ENCODE results near the gene CPA4. TPM values are rescaled to one million over a fixed set of nuclear protein-coding genes. Genes with fewer than 3 reads are reported as not detected.

Gene CPA4
- total and polyA plus RNA-seq, 2 experiments from 2014 or later, result not detected

- no peak for TF ChIP-seq ZNF462 (CRISPR knock-in tag; IDR thresholded peaks at IDR 0.05)
- TF ChIP-seq CREB1 (CRISPR knock-in tag; IDR thresholded peaks at IDR 0.05; ENCODE audit: low read depth), result no peak
- TF ChIP-seq EZH2phosphoT487 (IDR thresholded peaks at IDR 0.05; ENCODE audit: unreplicated experiment), result no peak
- no peak for TF ChIP-seq POLR2AphosphoS5 (IDR thresholded peaks at IDR 0.05; ENCODE audit: low read depth)
- no peak for TF ChIP-seq ETS1 (IDR thresholded peaks at IDR 0.05)
- TF ChIP-seq STAT1 (IDR thresholded peaks at IDR 0.05; ENCODE audit: unreplicated experiment), result no peak
- TF ChIP-seq NANOG (IDR thresholded peaks at IDR 0.05; ENCODE audit: borderline replicate concordance), result no peak
- TF ChIP-seq EZH2 (IDR thresholded peaks at IDR 0.05; ENCODE audit: low read depth, unreplicated experiment), result no peak
- TF ChIP-seq REST (IDR thresholded peaks at IDR 0.05; ENCODE audit: unreplicated experiment), result no peak
These were observed 45.3 kb downstream of the CPA4 start (continued) for GRCh38 chr7:130338233-130338632.

Measured in GM23338 (cell line).